HepG2 (cell line): ENCODE data around the gene NEUROG2.

Experiments
- BRCA1 ChIP-seq: sonication (generic); formaldehyde crosslinking; IDR thresholded peaks from 2 replicates; pipeline ENCODE4 v1.4.0; 2020; ENCODE audit warnings: missing genetic modification reagents
- CTCF ChIP-seq: sonication (generic); formaldehyde crosslinking; IDR thresholded peaks from 2 replicates; pipeline ENCODE4 v1.5.0; 2020; ENCODE audit warnings: mild to moderate bottlenecking, missing genetic modification reagents, moderate library complexity
- PHB2 ChIP-seq: fragments of 450-650 bp; IDR thresholded peaks from 2 replicates; pipeline ENCODE4 v1.6.1; 2018; ENCODE audit not compliant: partially characterized antibody
- RFX1 ChIP-seq: fragments of 450-650 bp; IDR thresholded peaks from 2 replicates; pipeline ENCODE4 v1.6.1; 2017
- SMC3 ChIP-seq: IDR thresholded peaks from 2 replicates; pipeline ENCODE4 v1.6.1; 2011; ENCODE audit warnings: low read length, improper control_type of control experiment
- TAF1 ChIP-seq: sonication (generic); formaldehyde crosslinking; IDR thresholded peaks from 2 replicates; pipeline ENCODE4 v1.4.0; 2020; ENCODE audit warnings: missing genetic modification reagents
- TCF7L2 ChIP-seq: IDR thresholded peaks from 2 replicates; pipeline ENCODE4 v1.6.1; 2011; ENCODE audit warnings: mild to moderate bottlenecking, low read depth, low read length, moderate library complexity
- ZNF296 ChIP-seq: sonication (generic); formaldehyde crosslinking; conservative IDR thresholded peaks from 2 replicates; pipeline ENCODE4 v1.5.0; 2020; ENCODE audit warnings: mild to moderate bottlenecking, missing genetic modification reagents
- ZUFSP ChIP-seq: sonication (generic); formaldehyde crosslinking; IDR thresholded peaks from 2 replicates; pipeline ENCODE4 v1.9.0; 2021; ENCODE audit warnings: missing genetic modification reagents, mild to moderate bottlenecking, borderline replicate concordance

GRCh38 chr4:112557676-112558411 is 41.9 kb upstream of the NEUROG2 start:
- TF ChIP-seq RFX1 (no peak), TAF1 (no peak), BRCA1 (CRISPR knock-in tag) (no peak), TCF7L2 (no peak), SMC3 (no peak), ZUFSP (CRISPR knock-in tag) (no peak), CTCF (no peak), ZNF296 (no peak), PHB2 (no peak)
